GM19351 (cell line): Measurements from ENCODE around the gene LHX1.

Experiments
- ATAC-seq: cut with Tn5 transposase; IDR thresholded peaks from one replicate; pipeline ENCODE4 v1.9.1; 2021; ENCODE audit warnings: mild to moderate bottlenecking, moderate library complexity; ENCODE audit not compliant: unreplicated experiment

Gene LHX1

GRCh38 chr17:36950027-36950426, 12.8 kb downstream of the LHX1 start:
- no peak for ATAC-seq

GRCh38 chr17:36951084-36951789, 14.0 kb downstream of the LHX1 start:
- ATAC-seq, result no peak

GRCh38 chr17:36971508-36971907, 34.2 kb downstream of the LHX1 start:
- no peak for ATAC-seq

GRCh38 chr17:36972186-36972700, 35.0 kb downstream of the LHX1 start:
- ATAC-seq, result no peak

- ATAC-seq, result no peak
These were observed 35.6 kb downstream of the LHX1 start for GRCh38 chr17:36972905-36973304.

- no peak for ATAC-seq
These were observed 38.7 kb downstream of the LHX1 start for GRCh38 chr17:36975922-36976515.

GRCh38 chr17:36977066-36977465, 39.8 kb downstream of the LHX1 start:
- no peak for ATAC-seq

- ATAC-seq, result no peak
These were observed 40.3 kb downstream of the LHX1 start for GRCh38 chr17:36977568-36977967.

- ATAC-seq, result no peak
These were observed 41.7 kb downstream of the LHX1 start for GRCh38 chr17:36978810-36979564.

- no peak for ATAC-seq
These were observed 42.3 kb downstream of the LHX1 start for GRCh38 chr17:36979565-36979941.

GRCh38 chr17:36980280-36980761, 43.0 kb downstream of the LHX1 start:
- no peak for ATAC-seq

- no peak for ATAC-seq
These were observed 46.3 kb downstream of the LHX1 start for GRCh38 chr17:36983618-36984017.

GRCh38 chr17:36989173-36989572, 51.9 kb downstream of the LHX1 start:
- ATAC-seq, result no peak

- no peak for ATAC-seq
These were observed 55.4 kb downstream of the LHX1 start for GRCh38 chr17:36992701-36993100.

- ATAC-seq, result no peak
These were observed 56.0 kb downstream of the LHX1 start for GRCh38 chr17:36993227-36993626.
